HL-60/S4 (cell line): ENCODE measurements around the gene COL7A1.
"Not testable (repeated sequence)": the region's sequence is repeated elsewhere in the genome, so short reads cannot be mapped to it uniquely, and the experiment has no call there.

ENCODE experiments used
- in situ Hi-C: fragments of 300-500 bp; cut with MboI; formaldehyde crosslinking; loops from 2 replicates; pipeline ENCODE4 v1.14.3; 2022; ENCODE audit warnings: low sequenced_read_pairs

COL7A1 gene

GRCh38 chr3:48548126-48548525, 47.0 kb downstream of the COL7A1 start:
- in situ Hi-C loops = no loop called here

DNA sequence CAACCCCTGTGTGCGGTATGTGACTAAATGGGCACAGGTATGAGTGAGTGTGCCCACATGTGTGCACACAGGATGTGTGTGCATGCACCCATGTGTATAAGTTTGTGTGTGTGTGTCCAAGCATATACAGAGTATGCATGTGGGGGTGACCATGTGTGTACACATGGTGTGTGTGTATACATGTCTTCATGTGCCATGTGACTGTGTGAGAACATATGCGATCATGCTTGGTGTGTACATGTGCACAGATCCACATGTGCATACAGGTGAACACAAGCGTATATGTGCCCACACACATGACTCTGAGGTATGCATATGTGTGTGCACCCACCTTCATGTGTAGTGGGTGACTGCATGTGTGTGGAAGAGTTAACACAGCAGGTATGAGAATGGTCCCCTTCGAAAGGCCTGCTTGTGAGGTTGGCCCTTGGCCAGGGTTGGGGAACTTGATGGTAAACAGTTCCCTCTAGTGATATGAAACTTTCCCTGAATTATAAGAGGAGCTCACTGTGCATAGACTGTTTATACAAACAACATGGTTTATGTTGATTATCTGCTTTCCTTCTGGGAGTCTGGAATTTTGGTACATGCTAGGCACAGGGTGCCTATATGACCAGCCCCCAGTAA, 48.8 kb downstream of the COL7A1 start:
- in situ Hi-C loops = no loop called here

DNA sequence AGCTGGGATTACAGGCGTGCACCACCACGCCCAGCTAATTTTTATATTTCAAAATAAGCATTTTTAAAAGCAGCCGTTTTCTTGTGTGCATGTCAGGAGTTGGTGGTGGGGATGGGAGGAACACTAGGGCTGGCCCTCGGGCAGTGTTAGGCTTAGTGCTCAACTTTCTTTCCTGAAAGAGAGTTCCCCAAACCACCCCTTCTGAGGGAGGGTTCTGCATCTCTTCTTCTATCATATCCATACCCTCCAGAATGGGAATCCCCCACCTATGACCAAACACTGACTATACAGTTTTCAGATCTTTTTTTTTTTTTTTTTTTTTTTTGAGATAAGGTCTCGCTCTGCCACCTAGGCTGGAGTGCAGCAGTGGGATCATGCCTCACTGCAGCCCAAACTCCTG, 51.0 kb downstream of the COL7A1 start:
- in situ Hi-C loops = no loop called here

- in situ Hi-C loops = no loop called here
Measured at GRCh38 chr3:48543271-48543866, 51.8 kb downstream of the COL7A1 start.

GRCh38 chr3:48538451-48538850, 56.7 kb downstream of the COL7A1 start:
- in situ Hi-C loops = no loop called here

- in situ Hi-C loops = no loop called here
Measured at GRCh38 chr3:48536785-48537184, 58.3 kb downstream of the COL7A1 start.

GRCh38 chr3:48536116-48536515, 59.0 kb downstream of the COL7A1 start:
- in situ Hi-C loops = no loop called here

GRCh38 chr3:48535578-48535977, 59.6 kb downstream of the COL7A1 start:
- in situ Hi-C loops = no loop called here

DNA sequence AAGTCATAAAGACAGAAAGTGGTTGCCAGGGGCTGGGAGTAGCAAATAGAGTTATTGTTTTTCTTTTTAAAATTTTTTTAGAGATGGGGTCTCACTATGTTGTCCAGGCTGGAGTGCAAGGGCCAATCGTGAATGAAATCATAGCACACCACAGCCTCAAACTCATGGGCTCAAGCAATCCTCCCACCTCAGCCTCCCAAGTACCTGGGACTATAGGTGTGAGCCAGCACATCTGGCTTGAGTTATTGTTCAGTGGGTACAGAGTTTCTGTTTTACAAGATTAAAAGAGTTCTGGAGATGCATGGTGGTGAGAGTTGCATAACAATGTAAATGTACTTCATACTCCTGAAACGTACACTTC, 62.2 kb downstream of the COL7A1 start:
- in situ Hi-C loops = no loop called here

- in situ Hi-C loops = no loop called here
Measured at GRCh38 chr3:48532271-48532976, 62.7 kb downstream of the COL7A1 start.

DNA sequence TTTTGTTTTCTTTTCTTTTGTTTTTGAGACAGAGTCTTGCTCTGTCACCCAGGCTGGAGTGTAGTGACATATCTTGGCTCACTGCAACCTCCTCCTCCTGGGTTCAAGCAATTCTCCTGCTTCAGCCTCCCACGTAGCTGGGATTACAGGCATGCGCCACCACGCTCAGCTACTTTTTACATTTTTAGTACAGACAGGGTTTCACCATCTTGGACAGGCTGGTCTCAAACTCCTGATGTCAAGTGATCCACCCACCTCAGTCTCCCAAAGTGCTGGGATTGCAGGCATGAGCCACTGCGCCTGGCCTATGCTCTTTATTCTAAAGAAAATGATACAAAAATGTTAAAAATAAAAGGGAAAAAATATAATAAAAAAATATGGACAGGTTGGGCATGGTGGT, 64.4 kb downstream of the COL7A1 start:
- in situ Hi-C loops = not testable (repeated sequence)

GRCh38 chr3:48528754-48529153, 66.4 kb downstream of the COL7A1 start:
- in situ Hi-C loops = no loop called here

DNA sequence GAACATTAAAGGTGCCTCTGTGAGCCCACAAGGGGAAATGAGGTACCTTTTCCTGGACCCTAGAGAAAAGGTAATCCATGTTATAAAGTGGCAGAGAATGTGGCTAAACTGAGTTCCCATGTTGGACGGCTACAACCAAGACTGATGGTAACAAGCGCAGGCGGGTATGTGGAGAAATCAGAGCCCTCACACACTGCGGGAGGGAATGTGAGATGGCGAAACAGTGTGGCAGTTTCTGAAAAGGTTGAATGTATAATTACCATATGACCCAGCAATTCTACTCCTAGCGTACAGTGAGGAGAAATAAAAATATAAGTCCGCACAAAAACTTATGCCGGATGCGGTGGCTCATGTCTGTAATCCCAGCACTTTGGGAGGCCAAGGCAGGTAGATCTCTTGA, 67.1 kb downstream of the COL7A1 start:
- in situ Hi-C loops = no loop called here

GRCh38 chr3:48524970-48525369, 70.2 kb downstream of the COL7A1 start:
- in situ Hi-C loops = no loop called here

- in situ Hi-C loops = no loop called here
Measured at GRCh38 chr3:48521635-48522034, 73.5 kb downstream of the COL7A1 start.

- in situ Hi-C loops = no loop called here
Measured at GRCh38 chr3:48519277-48519643, 75.9 kb downstream of the COL7A1 start.

GRCh38 chr3:48518638-48519276, 76.4 kb downstream of the COL7A1 start:
- in situ Hi-C loops = no loop called here

GRCh38 chr3:48518069-48518468, 77.1 kb downstream of the COL7A1 start:
- in situ Hi-C loops = no loop called here

DNA sequence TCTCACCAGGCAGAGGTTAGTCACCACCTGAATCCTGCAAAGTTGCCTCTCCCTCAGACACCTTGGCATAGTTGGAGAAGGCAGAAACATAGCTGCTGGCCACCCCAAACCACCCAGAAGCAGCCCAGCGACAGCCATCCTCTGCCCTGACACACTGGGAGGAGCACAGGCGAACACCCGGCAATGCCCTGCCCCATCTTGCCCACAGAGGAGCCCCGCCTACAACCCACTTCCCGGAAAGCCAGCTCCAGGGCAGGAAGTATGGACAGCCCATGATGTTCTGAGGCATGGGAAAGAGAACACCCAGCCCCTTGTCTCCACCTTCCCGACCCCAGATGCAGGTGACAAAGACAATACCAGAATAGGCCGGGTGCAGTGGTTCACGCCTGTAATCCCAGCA, 78.6 kb downstream of the COL7A1 start:
- in situ Hi-C loops = no loop called here

DNA sequence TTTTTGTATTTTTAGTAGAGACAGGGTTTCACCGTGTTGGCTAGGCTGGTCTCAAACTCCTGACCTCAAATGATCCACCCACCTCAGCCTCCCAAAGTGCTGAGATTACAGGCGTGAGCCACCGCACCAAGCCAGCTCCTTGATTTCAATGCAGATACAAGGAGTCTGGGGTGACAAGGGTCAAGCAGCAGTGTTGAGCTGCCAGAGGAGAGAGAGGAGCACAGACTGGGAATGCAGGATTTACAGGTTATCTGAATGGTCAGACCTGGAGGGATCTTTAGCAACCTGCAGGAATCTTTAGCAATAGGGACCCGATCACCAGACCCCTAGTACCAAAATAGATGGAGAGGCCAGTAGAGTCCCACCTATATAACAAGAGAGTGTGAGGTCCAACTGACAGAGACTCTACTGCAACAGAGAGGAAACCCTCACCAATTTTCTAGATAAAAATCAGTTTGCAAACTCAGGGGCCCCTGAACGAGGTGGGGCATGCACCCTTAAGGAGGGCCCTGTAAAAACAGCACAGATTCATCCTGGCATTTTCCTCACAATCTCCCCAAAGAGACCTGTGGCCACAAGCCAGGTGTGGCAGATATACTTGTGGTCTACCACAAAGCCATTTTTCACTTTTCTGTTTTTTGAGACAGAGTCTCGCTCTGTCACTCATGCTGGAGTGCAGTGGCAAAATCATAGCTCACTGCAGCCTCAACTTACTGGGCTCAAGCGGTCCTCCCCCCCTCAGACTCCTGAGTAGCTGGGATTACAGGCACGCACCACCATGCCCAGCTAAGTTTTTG, 80.5 kb downstream of the COL7A1 start:
- in situ Hi-C loops = no loop called here
